GM12873 (cell line): ENCODE results near the gene C13orf42.

ENCODE experiments used
- CTCF ChIP-seq: IDR thresholded peaks from 2 replicates; pipeline ENCODE4 v1.5.1; 2012; ENCODE audit warnings: low read depth, mild to moderate bottlenecking, moderate library complexity, low read length, control low read depth; ENCODE audit not compliant: insufficient read depth; ENCODE audit errors: missing control alignments

Gene C13orf42

GRCh38 chr13:51111174-51111573 lies at the start of gene C13orf42:
TSS of gene C13orf42 (minus strand) at chr13:51111274. CDS start at chr13:51111209, 65 bp downstream.
- no peak for TF ChIP-seq CTCF

- no peak for TF ChIP-seq CTCF
These were observed 47.9 kb upstream of the C13orf42 start for GRCh38 chr13:51158880-51159518.

GRCh38 chr13:51158365-51158764 lies 47.3 kb upstream of the C13orf42 start:
- TF ChIP-seq CTCF, result peak; percentile 10

GRCh38 chr13:51156648-51157047 lies 45.6 kb upstream of the C13orf42 start:
- no peak for TF ChIP-seq CTCF

GRCh38 chr13:51155776-51156515 lies 44.9 kb upstream of the C13orf42 start:
- TF ChIP-seq CTCF, result no peak

GRCh38 chr13:51155161-51155560 lies 44.1 kb upstream of the C13orf42 start:
- TF ChIP-seq CTCF, result no peak

- no peak for TF ChIP-seq CTCF
These were observed 43.0 kb upstream of the C13orf42 start for GRCh38 chr13:51154029-51154555.
